NCI-H345 treated with DMSO at 0.1 percent for 48 hours (cell line): Measurements from ENCODE around the gene TCF12.

Experiments used
- DNase-seq: peaks from one replicate; lab custom pipeline; 2025; ENCODE audit not compliant: unreplicated experiment; lab: John Stamatoyannopoulos, UW

TCF12 gene

GRCh38 chr15:57329582-57330367 is 411.3 kb downstream of the TCF12 start:
- DNase-seq: no peak

DNA sequence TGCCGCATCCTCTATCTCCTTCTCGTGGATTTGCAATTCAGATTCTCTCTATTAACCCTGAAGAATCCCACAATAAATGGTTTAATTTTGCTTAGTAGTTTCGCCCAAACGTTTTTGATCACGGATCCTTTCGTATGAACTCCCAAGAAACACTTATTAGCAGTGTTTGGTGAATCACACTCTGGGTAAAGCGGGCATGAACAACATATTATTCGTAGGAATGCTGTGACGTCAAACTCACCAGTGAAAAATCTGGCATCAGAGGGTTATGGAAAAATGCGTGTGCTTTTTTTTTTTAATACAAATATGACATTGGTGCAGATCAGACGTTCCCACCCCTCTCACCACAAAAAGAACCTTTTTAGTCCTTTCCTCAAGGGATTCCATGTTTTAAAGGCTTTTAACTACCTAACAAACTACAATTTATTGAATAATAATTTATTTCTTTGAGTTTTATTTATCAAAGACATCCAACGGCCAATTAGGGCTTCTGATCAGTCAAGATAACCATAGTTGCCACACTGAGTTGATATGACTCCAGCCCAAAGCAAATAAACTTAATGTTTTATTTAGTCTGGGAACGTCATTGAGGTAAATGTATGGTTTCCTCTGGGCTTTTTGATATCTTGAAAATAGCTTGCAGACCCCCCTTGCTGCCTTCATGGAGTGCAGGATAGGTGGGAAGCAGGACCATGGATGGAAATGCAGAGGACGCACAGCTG is 412.3 kb downstream of the TCF12 start:
- no peak for DNase-seq

DNA sequence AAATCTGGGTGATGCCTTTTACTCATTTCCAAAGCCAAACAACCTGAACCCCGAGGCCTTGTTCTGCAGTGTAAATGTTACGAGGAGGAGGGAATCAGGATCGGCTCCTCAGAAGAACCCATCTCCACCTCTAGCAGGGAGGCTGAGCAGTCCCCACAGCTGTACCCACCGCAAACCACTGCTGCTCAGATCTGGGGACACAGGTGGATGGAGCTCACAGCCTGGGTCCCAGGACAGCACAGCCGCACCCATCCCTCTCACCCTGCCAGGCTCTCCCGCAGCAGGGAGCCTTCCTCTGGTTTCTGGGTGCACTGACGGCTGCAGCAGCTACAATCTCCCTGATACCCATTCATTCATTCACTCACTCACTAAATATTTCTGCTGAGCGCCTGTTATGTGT is 413.9 kb downstream of the TCF12 start:
- DNase-seq: no peak

DNA sequence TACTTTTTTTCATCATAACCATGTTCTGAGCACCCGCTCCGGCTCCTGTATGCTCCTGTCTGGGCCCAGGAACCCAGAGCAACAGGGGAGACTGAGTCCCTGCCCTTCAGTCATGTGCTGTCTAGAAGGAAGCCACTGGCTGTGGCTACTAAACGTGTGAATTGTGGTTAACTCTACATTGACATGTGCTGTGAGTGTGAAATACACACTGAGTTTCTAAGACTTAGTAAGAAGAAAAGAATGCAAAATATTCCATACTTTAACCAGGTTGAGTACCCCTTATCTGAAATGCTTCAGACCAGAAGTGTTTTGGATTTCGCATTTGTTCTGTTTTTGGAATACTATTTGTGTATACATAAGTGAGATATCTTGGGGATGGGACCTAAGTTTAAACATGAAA is 415.0 kb downstream of the TCF12 start:
- DNase-seq: no peak

DNA sequence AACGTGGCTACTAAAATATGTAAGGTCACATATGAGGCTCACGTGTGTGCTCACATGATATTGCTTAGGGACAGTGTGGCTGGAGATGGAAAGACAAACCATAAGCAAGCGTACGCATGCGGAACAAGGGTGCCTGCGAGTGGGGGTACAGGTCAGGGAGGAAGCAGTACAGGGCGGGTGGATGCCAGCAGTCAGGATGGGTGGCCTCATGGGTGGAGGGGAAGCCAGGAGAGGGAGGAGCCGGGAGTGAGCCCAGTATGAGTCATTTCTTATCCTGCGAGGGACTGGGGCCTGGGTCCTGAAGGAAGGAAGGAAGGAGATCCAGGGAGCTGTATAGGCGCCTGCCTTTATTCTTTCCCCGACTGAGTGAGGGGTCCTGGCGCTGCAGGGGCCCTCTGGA is 415.8 kb downstream of the TCF12 start:
- no peak for DNase-seq

DNA sequence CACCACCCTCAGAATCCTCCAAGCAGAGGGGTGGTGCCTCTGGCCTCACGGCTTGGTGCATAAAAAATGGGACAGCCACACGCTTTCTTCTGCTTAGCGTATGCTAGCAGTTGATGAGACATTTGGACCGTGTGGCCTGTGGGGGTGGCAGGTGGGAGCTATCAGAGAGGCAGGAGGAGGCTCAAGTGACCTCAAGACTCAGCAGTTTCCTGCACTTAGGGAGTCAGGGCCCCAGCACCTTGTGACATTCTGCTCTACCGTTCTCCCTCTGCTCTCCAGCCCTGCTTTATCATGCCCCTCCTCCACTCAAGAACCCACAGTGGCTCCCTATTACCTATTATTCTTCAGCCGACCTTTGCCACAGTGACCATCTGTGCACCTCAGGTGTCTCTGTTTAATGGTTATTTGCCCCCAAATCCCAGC is 416.9 kb downstream of the TCF12 start:
- no peak for DNase-seq

DNA sequence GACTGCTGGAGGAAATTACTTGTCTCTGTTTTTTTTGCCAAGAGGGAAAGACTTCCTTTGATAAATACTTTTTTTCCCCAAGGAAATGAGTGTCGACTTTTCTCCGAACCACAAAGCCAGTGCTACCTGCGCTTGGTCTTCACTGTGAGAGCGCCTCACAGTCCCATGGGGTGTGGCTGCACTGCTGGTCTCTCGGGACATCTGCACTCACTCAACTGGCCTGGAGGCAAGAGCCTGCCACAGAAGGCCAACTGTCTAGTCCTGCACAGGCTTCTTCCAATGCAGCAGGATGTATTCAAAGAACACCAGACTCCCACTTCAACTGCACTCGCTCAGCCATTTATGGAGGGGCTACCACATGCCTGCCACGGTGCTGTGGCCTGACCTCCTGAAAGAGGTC is 417.3 kb downstream of the TCF12 start:
- no peak for DNase-seq

- no peak for DNase-seq
Measured at GRCh38 chr15:57337868-57338411, 419.5 kb downstream of the TCF12 start.

GRCh38 chr15:57339321-57339720 is 420.9 kb downstream of the TCF12 start:
- DNase-seq: no peak
